Mesothelial cell of epicardium (in vitro differentiated cells): ENCODE data around the gene HENMT1. TPM values are rescaled to one million over a fixed set of nuclear protein-coding genes. Genes with fewer than 3 reads are reported as not detected.

Source experiments
- DNase-seq, 2 experiments: peaks; one replicate each; pipeline ENCODE4 v3.0.0; 2021; ENCODE audit warnings: low spot score in 2 of 2; ENCODE audit not compliant: unreplicated experiment in 2 of 2
- H3K27ac Mint-ChIP-seq: 2 replicates; pipeline ENCODE4 v1.8.0; 2021; ENCODE audit warnings: mixed read lengths
- H3K27me3 Mint-ChIP-seq: 2 replicates; pipeline ENCODE4 v1.8.0; 2021; ENCODE audit warnings: low read depth, mixed read lengths
- H3K36me3 Mint-ChIP-seq: 2 replicates; pipeline ENCODE4 v1.8.0; 2021; ENCODE audit warnings: mixed read lengths
- H3K4me1 Mint-ChIP-seq: 2 replicates; pipeline ENCODE4 v1.8.0; 2021; ENCODE audit warnings: mixed read lengths
- H3K4me3 Mint-ChIP-seq: 2 replicates; pipeline ENCODE4 v1.8.0; 2021; ENCODE audit warnings: mild to moderate bottlenecking, moderate library complexity, mixed read lengths
- H3K9me3 Mint-ChIP-seq: 2 replicates; pipeline ENCODE4 v1.8.0; 2021; ENCODE audit warnings: mixed read lengths
- total RNA-seq: library from RNA; stranded (reverse); gene quantifications from 3 replicates; pipeline ENCODE4 v1.2.1, GENCODE V29; 2021
- TF ChIP-seq, protein P1 (sequence below): fragments of 200-600 bp; sonication (generic); IDR thresholded peaks from one replicate; pipeline ENCODE4 v1.5.0; 2021; ENCODE audit warnings: antibody characterized with exemption; ENCODE audit not compliant: unreplicated experiment

HENMT1 gene
- total RNA-seq, 1 donor from 2014 or later, result 8.5 TPM

DNA sequence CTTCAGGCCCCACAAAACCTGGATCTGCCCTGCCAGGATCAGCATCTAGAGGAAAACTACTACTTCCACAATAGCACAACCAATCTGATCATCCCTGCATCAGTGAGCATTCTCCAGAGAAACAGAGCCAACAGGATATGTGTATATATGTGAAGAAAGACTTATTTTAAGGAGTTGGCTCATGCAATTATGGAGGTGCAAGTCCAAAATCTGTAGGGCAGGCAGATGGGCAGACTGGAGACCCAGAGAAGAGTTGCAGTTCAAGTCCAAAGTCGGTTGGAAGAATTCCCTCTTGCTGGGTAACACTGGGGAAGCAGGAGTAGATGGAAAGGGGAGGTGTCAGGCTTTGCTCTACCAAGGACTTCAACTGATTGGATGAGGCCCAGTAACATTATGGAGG is 4.9 kb upstream of the HENMT1 start:
- H3K4me1 Mint-ChIP-seq, result peaks cover 12% of the 10 kb centered on the region
- TF ChIP-seq, protein P1, sequence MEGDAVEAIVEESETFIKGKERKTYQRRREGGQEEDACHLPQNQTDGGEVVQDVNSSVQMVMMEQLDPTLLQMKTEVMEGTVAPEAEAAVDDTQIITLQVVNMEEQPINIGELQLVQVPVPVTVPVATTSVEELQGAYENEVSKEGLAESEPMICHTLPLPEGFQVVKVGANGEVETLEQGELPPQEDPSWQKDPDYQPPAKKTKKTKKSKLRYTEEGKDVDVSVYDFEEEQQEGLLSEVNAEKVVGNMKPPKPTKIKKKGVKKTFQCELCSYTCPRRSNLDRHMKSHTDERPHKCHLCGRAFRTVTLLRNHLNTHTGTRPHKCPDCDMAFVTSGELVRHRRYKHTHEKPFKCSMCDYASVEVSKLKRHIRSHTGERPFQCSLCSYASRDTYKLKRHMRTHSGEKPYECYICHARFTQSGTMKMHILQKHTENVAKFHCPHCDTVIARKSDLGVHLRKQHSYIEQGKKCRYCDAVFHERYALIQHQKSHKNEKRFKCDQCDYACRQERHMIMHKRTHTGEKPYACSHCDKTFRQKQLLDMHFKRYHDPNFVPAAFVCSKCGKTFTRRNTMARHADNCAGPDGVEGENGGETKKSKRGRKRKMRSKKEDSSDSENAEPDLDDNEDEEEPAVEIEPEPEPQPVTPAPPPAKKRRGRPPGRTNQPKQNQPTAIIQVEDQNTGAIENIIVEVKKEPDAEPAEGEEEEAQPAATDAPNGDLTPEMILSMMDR, result no peak
- no peaks in the 10 kb centered on the region for H3K27me3 Mint-ChIP-seq
- no peaks in the 10 kb centered on the region for H3K36me3 Mint-ChIP-seq
- no peak overlapping the region for H3K4me3 Mint-ChIP-seq
- no peak overlapping the region for H3K27ac Mint-ChIP-seq
- DNase-seq, result no peak
- H3K9me3 Mint-ChIP-seq, result no peaks in the 10 kb centered on the region

DNA sequence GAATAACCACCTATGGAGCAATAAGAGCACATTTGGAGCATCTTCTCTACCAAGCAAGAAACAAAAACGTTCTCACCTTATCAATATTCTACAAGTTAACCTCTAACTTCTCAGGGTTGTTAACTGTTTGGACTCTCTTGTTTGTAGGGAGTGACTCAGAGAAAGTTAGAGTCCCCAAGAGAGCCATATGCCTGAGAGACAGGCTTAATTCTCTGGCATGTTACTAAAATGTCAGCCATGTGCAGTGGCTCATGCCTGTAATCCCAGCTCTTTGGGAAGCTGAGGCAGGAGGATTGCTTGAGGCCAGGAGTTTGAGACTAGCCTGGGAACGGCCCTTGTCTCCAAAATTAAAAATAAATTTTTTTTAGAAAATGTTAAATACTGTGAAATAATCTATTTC is 4.2 kb upstream of the HENMT1 start:
- H3K27me3 Mint-ChIP-seq, result no peaks in the 10 kb centered on the region
- no peak overlapping the region for H3K27ac Mint-ChIP-seq
- TF ChIP-seq, protein P1, result no peak
- H3K4me1 Mint-ChIP-seq, result peaks cover 12% of the 10 kb centered on the region
- H3K9me3 Mint-ChIP-seq, result no peaks in the 10 kb centered on the region
- H3K36me3 Mint-ChIP-seq, result no peaks in the 10 kb centered on the region
- H3K4me3 Mint-ChIP-seq, result no peak overlapping the region
- no peak for DNase-seq

DNA sequence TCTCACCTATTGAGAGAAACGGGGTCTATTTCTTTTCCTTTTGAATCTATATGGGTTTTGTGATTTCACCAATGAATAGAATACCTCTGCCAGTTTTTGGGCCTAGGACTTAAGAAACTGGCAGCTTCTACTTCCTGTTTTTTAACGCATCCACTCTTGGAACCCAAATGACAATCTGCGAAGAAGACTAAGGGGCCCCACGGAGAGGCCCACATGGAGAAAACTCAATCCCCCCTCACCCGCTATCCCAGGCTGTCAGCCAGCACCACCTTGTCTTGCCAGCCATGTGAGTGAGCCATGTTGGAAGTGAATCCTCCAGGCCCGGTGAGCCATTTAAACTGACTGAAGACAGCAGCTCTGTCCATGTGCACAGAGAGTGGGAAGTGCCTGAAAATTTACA is 3.6 kb upstream of the HENMT1 start:
- H3K9me3 Mint-ChIP-seq, result no peaks in the 10 kb centered on the region
- no peak overlapping the region for H3K4me3 Mint-ChIP-seq
- DNase-seq, result no peak
- TF ChIP-seq, protein P1, result no peak
- no peaks in the 10 kb centered on the region for H3K27me3 Mint-ChIP-seq
- no peak overlapping the region for H3K27ac Mint-ChIP-seq
- peaks cover 12% of the 10 kb centered on the region for H3K4me1 Mint-ChIP-seq
- H3K36me3 Mint-ChIP-seq, result no peaks in the 10 kb centered on the region

DNA sequence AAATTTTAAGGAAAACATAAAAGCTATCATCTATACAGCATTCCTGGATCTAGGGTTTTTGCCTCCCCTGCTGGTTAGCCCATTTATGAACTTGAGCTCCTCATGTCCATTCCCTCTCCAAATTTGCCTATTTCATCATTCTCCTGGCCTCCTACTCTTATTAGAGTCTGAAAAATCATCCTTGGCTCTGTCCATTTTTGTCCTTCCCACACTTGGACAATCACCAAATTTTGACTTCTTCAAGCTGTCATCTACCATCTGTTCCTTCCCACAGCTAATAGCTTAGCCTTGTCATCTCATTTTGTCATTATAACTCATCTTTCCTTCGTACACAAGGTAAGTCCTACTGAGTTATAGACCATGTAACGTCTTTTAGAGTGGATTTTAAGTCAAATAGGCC is 2.2 kb upstream of the HENMT1 start:
- Mint-ChIP-seq H3K27me3 (no peaks in the 10 kb centered on the region), H3K36me3 (no peaks in the 10 kb centered on the region), H3K4me3 (no peak overlapping the region), H3K27ac (no peak overlapping the region), H3K4me1 (peaks cover 6% of the 10 kb centered on the region), H3K9me3 (no peaks in the 10 kb centered on the region)
- no peak for DNase-seq
- TF ChIP-seq, protein P1, result no peak

DNA sequence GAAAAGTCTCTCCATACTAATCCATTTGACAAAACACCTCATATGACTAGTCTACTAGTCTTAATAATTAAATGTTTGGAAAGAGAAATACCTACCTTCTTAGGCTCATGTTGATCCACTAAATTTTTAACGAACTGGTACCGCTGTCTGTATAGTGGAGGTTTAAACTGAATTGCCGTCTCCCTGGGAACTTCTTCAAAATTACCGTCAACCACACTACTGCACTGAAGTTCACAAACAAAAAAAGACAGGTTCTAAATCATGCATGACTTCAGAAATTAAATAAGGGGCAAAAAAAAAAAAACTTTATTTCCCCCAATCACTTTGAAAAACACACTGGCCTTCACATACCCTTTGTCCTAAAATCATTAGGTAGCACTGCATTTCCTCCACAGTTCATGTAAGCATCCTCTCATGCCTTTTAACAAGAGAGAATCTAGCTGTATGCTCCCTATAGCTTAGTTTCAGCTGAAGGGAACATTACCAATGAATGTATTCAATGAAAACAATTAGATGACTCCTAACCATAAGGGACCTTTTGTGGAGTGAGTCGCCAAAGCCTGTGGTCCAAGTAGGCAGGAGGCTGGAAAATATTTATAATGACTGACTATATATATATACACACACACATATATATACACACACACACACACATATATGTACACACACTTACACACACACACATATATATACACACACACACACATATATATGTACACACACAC is 3.4 kb downstream of the HENMT1 start:
- Mint-ChIP-seq H3K36me3 (peaks cover 7% of the 10 kb centered on the region), H3K27ac (no peak overlapping the region), H3K4me1 (peaks cover 6% of the 10 kb centered on the region), H3K9me3 (peaks cover 4% of the 10 kb centered on the region), H3K4me3 (no peak overlapping the region), H3K27me3 (no peaks in the 10 kb centered on the region)
- no peak for DNase-seq
- TF ChIP-seq, protein P1, result no peak
